Caco-2 (cell line): ENCODE measurements around the gene PIGU. TPM values are rescaled to one million over a fixed set of nuclear protein-coding genes. Genes with fewer than 3 reads are reported as not detected.

Experiments used
- BruUV-seq: library from RNA; stranded (reverse); fragments of 400-500 nt; replicated peaks from 2 replicates; lab custom pipeline; 2021; lab: Mats Ljungman, UMichigan
- CTCF ChIA-PET: fragments of 300-600 bp; sonication (Branson Sonifier 250); formaldehyde crosslinking; loops from one replicate; lab custom pipeline; 2022; ENCODE audit warnings: antibody characterized with exemption; lab: Charles Lee
- POLR2A ChIA-PET: fragments of 300-600 bp; sonication (Branson Sonifier 250); formaldehyde crosslinking; loops from one replicate; lab custom pipeline; 2022; ENCODE audit warnings: antibody characterized with exemption; lab: Charles Lee
- DNase-seq, 2 experiments: peaks; one replicate each; pipeline versions ENCODE4 v3.0.0 to v3.0.0-alpha.2; 2020 to 2022
- H3K27me3 ChIP-seq: replicated peaks from 2 replicates; pipeline ENCODE4 v1.6.0; 2011; ENCODE audit warnings: low read length; ENCODE audit not compliant: control insufficient read depth, insufficient read depth
- H3K36me3 ChIP-seq: 2 replicates; pipeline ENCODE4 v1.5.1; 2011; ENCODE audit warnings: low read length; ENCODE audit not compliant: control insufficient read depth, insufficient read depth
- H3K4me1 ChIP-seq: fragments of 250-450 bp; sonication (Bioruptor Pico); 2 replicates; pipeline ENCODE4 v1.5.1; 2020; ENCODE audit warnings: mild to moderate bottlenecking
- H3K4me3 ChIP-seq: 2 replicates; pipeline ENCODE4 v1.5.1; 2011; ENCODE audit warnings: low read depth, mild to moderate bottlenecking, control low read depth, low read length
- H3K9me3 ChIP-seq: fragments of 250-450 bp; sonication (Bioruptor Pico); 2 replicates; pipeline ENCODE4 v1.5.1; 2020; ENCODE audit warnings: mild to moderate bottlenecking, moderate library complexity
- H3K27ac Mint-ChIP-seq: one replicate; pipeline ENCODE4 v1.8.0; 2022; ENCODE audit warnings: mixed read lengths; ENCODE audit not compliant: unreplicated experiment
- H3K27me3 Mint-ChIP-seq: one replicate; pipeline ENCODE4 v1.8.0; 2022; ENCODE audit warnings: mixed read lengths; ENCODE audit not compliant: insufficient read depth, unreplicated experiment
- H3K36me3 Mint-ChIP-seq: one replicate; pipeline ENCODE4 v1.8.0; 2022; ENCODE audit warnings: mild to moderate bottlenecking, mixed read lengths; ENCODE audit not compliant: insufficient read depth, unreplicated experiment
- H3K4me1 Mint-ChIP-seq: one replicate; pipeline ENCODE4 v1.8.0; 2022; ENCODE audit warnings: low read depth, mixed read lengths; ENCODE audit not compliant: unreplicated experiment
- H3K4me3 Mint-ChIP-seq: one replicate; pipeline ENCODE4 v1.8.0; 2022; ENCODE audit warnings: mild to moderate bottlenecking, moderate library complexity, mixed read lengths; ENCODE audit not compliant: unreplicated experiment
- H3K9me3 Mint-ChIP-seq: one replicate; pipeline ENCODE4 v1.8.0; 2022; ENCODE audit warnings: mixed read lengths; ENCODE audit not compliant: unreplicated experiment
- intact Hi-C: fragments of 100-400 bp; cut with micrococcal nuclease; formaldehyde crosslinking; loops from one replicate; pipeline ENCODE4 v1.10.0; 2022; ENCODE audit not compliant: unreplicated experiment
- total RNA-seq: library from RNA; stranded (reverse); gene quantifications from 2 replicates; pipeline ENCODE4 v1.2.3, GENCODE V29; 2022
- TF ChIP-seq, protein P1 (sequence below), 2 experiments: fragments of 200-600 bp in 1 of 2; IDR thresholded peaks; 1 replicate in 1 of 2; 2 replicates in 1 of 2; pipeline versions ENCODE4 v1.5.1 to v1.8.0; 2011 to 2022; ENCODE audit warnings: antibody characterized with exemption in 1 of 2, control low read depth in 1 of 2, inconsistent platforms in 1 of 2, low read depth in 1 of 2, low read length in 1 of 2, mild to moderate bottlenecking in 1 of 2, moderate library complexity in 1 of 2; ENCODE audit not compliant: insufficient read depth in 1 of 2, severe bottlenecking in 1 of 2, unreplicated experiment in 1 of 2

PIGU gene
- total RNA-seq, 1 experiment from 2014 or later = 61.7 TPM

DNA sequence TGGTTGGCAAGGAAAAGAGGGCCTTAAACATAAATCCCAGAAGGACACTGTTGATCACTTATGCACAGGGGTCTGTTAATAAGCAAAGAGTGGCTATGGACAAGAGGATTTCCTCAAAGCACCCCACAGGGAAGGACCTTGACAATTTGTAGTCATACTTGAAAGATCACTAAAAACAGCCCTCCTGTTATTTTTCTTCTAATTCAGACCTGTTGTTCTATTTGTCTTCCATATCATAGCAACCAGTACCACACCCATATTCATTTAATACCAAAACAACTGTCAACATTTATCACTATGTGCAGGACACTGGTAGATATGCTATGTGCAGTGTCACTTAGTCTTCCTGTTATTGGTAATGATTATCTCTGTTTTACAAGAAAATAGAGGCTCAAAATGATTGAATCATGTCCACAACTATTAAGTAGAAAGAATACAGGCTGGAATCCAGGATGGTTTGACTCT, 163.9 kb downstream of the PIGU start:
- Mint-ChIP-seq H3K4me1 (peaks cover 19% of the 10 kb centered on the region), H3K4me3 (no peak overlapping the region), H3K9me3 (no peaks in the 10 kb centered on the region), H3K36me3 (peaks cover 88% of the 10 kb centered on the region), H3K27ac (no peak overlapping the region), H3K27me3 (no peaks in the 10 kb centered on the region)
- Histone ChIP-seq H3K4me1 (peaks cover 6% of the 10 kb centered on the region), H3K4me3 (no peak overlapping the region), H3K27me3 (no peaks in the 10 kb centered on the region), H3K9me3 (no peaks in the 10 kb centered on the region), H3K36me3 (no peaks in the 10 kb centered on the region)
- ChIA-PET CTCF (no interaction called here), POLR2A (no interaction called here)
- TF ChIP-seq, protein P1, sequence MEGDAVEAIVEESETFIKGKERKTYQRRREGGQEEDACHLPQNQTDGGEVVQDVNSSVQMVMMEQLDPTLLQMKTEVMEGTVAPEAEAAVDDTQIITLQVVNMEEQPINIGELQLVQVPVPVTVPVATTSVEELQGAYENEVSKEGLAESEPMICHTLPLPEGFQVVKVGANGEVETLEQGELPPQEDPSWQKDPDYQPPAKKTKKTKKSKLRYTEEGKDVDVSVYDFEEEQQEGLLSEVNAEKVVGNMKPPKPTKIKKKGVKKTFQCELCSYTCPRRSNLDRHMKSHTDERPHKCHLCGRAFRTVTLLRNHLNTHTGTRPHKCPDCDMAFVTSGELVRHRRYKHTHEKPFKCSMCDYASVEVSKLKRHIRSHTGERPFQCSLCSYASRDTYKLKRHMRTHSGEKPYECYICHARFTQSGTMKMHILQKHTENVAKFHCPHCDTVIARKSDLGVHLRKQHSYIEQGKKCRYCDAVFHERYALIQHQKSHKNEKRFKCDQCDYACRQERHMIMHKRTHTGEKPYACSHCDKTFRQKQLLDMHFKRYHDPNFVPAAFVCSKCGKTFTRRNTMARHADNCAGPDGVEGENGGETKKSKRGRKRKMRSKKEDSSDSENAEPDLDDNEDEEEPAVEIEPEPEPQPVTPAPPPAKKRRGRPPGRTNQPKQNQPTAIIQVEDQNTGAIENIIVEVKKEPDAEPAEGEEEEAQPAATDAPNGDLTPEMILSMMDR (IDR thresholded peaks at IDR 0.05; ENCODE audit: insufficient read depth in 1 of 2, low read depth in 1 of 2, low read length in 1 of 2, severe bottlenecking in 1 of 2, unreplicated experiment in 1 of 2) = no peak
- DNase-seq = no peak
- no TSS peak for BruUV-seq
- intact Hi-C loops = no loop called here

DNA sequence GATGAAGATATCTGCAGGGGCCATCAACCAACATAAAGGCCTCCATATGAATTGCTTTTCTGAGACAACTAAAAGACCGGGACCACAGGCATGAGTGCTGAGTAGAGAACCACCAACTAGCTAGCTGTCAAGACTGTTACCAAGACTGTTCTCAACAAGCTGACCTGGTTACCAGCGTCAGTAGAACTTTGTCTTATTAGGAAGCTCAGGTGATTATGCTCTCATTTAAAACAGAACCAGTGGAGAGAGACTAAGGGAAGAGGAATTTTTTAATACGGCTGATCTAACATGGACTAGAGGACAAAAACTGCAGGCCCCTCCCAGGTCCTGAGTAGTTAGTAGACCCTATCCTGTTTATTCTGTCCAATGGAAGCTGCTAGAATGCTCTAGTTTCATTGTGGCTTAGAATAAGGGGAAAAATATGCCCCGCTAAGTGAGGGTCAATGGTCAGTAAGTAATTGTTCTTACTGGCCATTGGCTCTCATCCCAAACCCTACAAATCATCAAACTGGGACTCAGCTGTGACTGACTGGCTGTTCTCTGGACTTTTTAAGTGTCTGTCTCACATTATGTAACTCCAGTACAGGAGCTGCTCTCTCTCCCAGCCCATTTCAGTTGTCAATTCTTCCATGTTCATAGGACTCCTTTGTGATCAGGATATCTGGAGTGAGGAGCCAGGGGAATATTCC, 164.5 kb downstream of the PIGU start:
- H3K4me1 ChIP-seq = peaks cover 6% of the 10 kb centered on the region
- no peak overlapping the region for H3K4me3 ChIP-seq
- H3K27me3 ChIP-seq = no peaks in the 10 kb centered on the region
- H3K36me3 ChIP-seq = no peaks in the 10 kb centered on the region
- no peak overlapping the region for H3K27ac Mint-ChIP-seq
- no peak for DNase-seq
- no peaks in the 10 kb centered on the region for H3K27me3 Mint-ChIP-seq
- no TSS peak for BruUV-seq
- CTCF ChIA-PET = interaction anchor here (0.6 to 0.9 kb wide), 2 partner anchors 11 to 201 kb away, joined by 3 to 5 read pairs; no protein-coding TSS in a partner anchor
- no peaks in the 10 kb centered on the region for H3K9me3 Mint-ChIP-seq
- intact Hi-C loops = no loop called here
- H3K4me1 Mint-ChIP-seq = peaks cover 19% of the 10 kb centered on the region
- TF ChIP-seq, protein P1 (IDR thresholded peaks at IDR 0.05; ENCODE audit: insufficient read depth in 1 of 2, low read depth in 1 of 2, low read length in 1 of 2, severe bottlenecking in 1 of 2, unreplicated experiment in 1 of 2) = no peak
- H3K36me3 Mint-ChIP-seq = peaks cover 91% of the 10 kb centered on the region
- no peaks in the 10 kb centered on the region for H3K9me3 ChIP-seq
- POLR2A ChIA-PET = interaction anchor here (1.1 kb wide), 1 partner anchor 202 kb away, joined by 4 read pairs; no protein-coding TSS in a partner anchor
- H3K4me3 Mint-ChIP-seq = no peak overlapping the region

DNA sequence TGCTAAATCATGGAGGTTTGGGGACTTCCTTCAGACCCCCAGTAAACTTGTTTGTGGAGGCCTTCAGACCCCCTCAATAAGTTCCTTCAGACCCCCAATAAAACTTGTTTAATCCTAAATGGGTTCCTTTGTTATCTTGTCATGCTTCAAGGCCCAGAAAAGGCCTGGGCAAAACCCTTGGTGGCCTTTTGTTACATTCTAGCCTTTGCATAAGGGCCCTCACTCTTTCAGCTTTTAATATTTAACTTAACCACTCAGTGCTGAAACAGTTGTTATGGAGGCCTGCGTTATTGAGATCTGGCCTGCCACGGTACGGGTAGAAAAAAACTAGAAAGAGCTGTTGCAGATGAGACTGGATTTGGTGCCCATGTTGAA, 165.0 kb downstream of the PIGU start:
- H3K9me3 ChIP-seq = no peaks in the 10 kb centered on the region
- H3K27me3 ChIP-seq = no peaks in the 10 kb centered on the region
- H3K4me1 ChIP-seq = peaks cover 6% of the 10 kb centered on the region
- CTCF ChIA-PET = interaction anchor here (0.6 to 0.9 kb wide), 2 partner anchors 11 to 201 kb away, joined by 3 to 5 read pairs; no protein-coding TSS in a partner anchor
- Mint-ChIP-seq H3K36me3 (peaks cover 94% of the 10 kb centered on the region), H3K27me3 (no peaks in the 10 kb centered on the region), H3K4me1 (peaks cover 19% of the 10 kb centered on the region), H3K27ac (no peak overlapping the region), H3K4me3 (no peak overlapping the region), H3K9me3 (no peaks in the 10 kb centered on the region)
- H3K36me3 ChIP-seq = no peaks in the 10 kb centered on the region
- intact Hi-C loops = no loop called here
- DNase-seq = no peak
- TF ChIP-seq, protein P1 (IDR thresholded peaks at IDR 0.05; ENCODE audit: insufficient read depth in 1 of 2, low read depth in 1 of 2, low read length in 1 of 2, severe bottlenecking in 1 of 2, unreplicated experiment in 1 of 2) = no peak
- BruUV-seq = no TSS peak
- POLR2A ChIA-PET = interaction anchor here (1.1 kb wide), 1 partner anchor 201 kb away, joined by 4 read pairs; no protein-coding TSS in a partner anchor
- no peak overlapping the region for H3K4me3 ChIP-seq
